HepG2 (cell line): ENCODE results near the gene ZDHHC24. TPM values are rescaled to one million over a fixed set of nuclear protein-coding genes. Genes with fewer than 3 reads are reported as not detected.
A peak's percentile ranks its signal among the peaks of the same experiment; 100 is the strongest.

Experiments used
- CBFB ChIP-seq: sonication (generic); formaldehyde crosslinking; IDR thresholded peaks from 2 replicates; pipeline ENCODE4 v1.4.0; 2020; ENCODE audit warnings: missing genetic modification reagents
- KDM3A ChIP-seq: IDR thresholded peaks from 2 replicates; pipeline ENCODE4 v1.6.1; 2018; ENCODE audit warnings: low read depth, missing compliant biosample characterization
- NONO ChIP-seq, 2 experiments: fragments of 450-650 bp in 1 of 2; sonication (generic) in 1 of 2; formaldehyde crosslinking in 1 of 2; IDR thresholded peaks in 1 of 2; conservative IDR thresholded peaks in 1 of 2; 2 replicates each; pipeline versions ENCODE4 v1.6.1 to v1.8.0; 2017 to 2022; ENCODE audit warnings: mild to moderate bottlenecking in 1 of 2, missing genetic modification reagents in 1 of 2, moderate library complexity in 1 of 2
- RELA ChIP-seq: sonication (generic); formaldehyde crosslinking; IDR thresholded peaks from 2 replicates; pipeline ENCODE4 v1.4.0; 2020; ENCODE audit warnings: missing genetic modification reagents
- STAG1 ChIP-seq: sonication (generic); formaldehyde crosslinking; IDR thresholded peaks from 2 replicates; pipeline ENCODE4 v1.4.0; 2020; ENCODE audit warnings: missing genetic modification reagents
- TAF1 ChIP-seq: sonication (generic); formaldehyde crosslinking; IDR thresholded peaks from 2 replicates; pipeline ENCODE4 v1.4.0; 2020; ENCODE audit warnings: missing genetic modification reagents
- TCF7 ChIP-seq: sonication (generic); IDR thresholded peaks from 2 replicates; pipeline ENCODE4 v1.6.1; 2016; ENCODE audit warnings: antibody characterized with exemption, low read depth
- TOPORS ChIP-seq: sonication (generic); formaldehyde crosslinking; IDR thresholded peaks from 2 replicates; pipeline ENCODE4 v1.8.0; 2023; ENCODE audit warnings: mild to moderate bottlenecking, missing genetic modification reagents
- ZBTB21 ChIP-seq: sonication (generic); formaldehyde crosslinking; IDR thresholded peaks from 2 replicates; pipeline ENCODE4 v1.4.0; 2020; ENCODE audit warnings: missing genetic modification reagents
- ZFP36L2 ChIP-seq: sonication (generic); formaldehyde crosslinking; IDR thresholded peaks from 2 replicates; pipeline ENCODE4 v1.4.0; 2020; ENCODE audit warnings: missing genetic modification reagents
- ZNF235 ChIP-seq: sonication (generic); formaldehyde crosslinking; IDR thresholded peaks from 2 replicates; pipeline ENCODE4 v1.8.1; 2023; ENCODE audit warnings: mild to moderate bottlenecking, missing genetic modification reagents, borderline replicate concordance
- ZNF256 ChIP-seq: sonication (generic); formaldehyde crosslinking; conservative IDR thresholded peaks from 2 replicates; pipeline ENCODE4 v1.4.0; 2020; ENCODE audit warnings: missing genetic modification reagents
- ZNF335 ChIP-seq: sonication (generic); formaldehyde crosslinking; IDR thresholded peaks from 2 replicates; pipeline ENCODE4 v1.4.0; 2020; ENCODE audit warnings: missing genetic modification reagents
- polyA plus RNA-seq, 8 experiments: library from polyadenylated mRNA; depleted of rRNA in 3 of 8; stranded (reverse) in 7 of 8; unstranded in 1 of 8; fragments of >200 nt; fragmentation: Illumina TruSeq in 4 of 8; extraction: Trizol in 4 of 8; gene quantifications; 2 replicates each; pipeline versions ENCODE4 v1.2.1 to v1.2.3, GENCODE V29; 2011 to 2016; ENCODE audit warnings: low read depth in 4 of 8, missing spikeins in 1 of 8, mixed read lengths in 1 of 8; ENCODE audit not compliant: insufficient read depth in 1 of 8
- total RNA-seq, 5 experiments: library from RNA; depleted of rRNA; stranded (reverse); fragments of >200 nt; fragmentation: Illumina TruSeq; extraction: Trizol; gene quantifications; 2 replicates each; pipeline ENCODE4 v1.2.3, GENCODE V29; 2016; ENCODE audit warnings: low read depth in 1 of 5
- TF ChIP-seq, protein P1 (sequence below): sonication (generic); formaldehyde crosslinking; IDR thresholded peaks from 2 replicates; pipeline ENCODE4 v1.4.0; 2020; ENCODE audit warnings: missing genetic modification reagents, mild to moderate bottlenecking, borderline replicate concordance
- TF ChIP-seq, protein P2 (sequence below): sonication (generic); formaldehyde crosslinking; IDR thresholded peaks from 2 replicates; pipeline ENCODE4 v1.4.0; 2020; ENCODE audit warnings: missing genetic modification reagents
- TF ChIP-seq, protein P3 (sequence below): IDR thresholded peaks from 2 replicates; pipeline ENCODE4 v1.6.1; 2016
- TF ChIP-seq, protein P4 (sequence below): sonication (generic); formaldehyde crosslinking; IDR thresholded peaks from 2 replicates; pipeline ENCODE4 v1.4.0; 2020; ENCODE audit warnings: missing genetic modification reagents; ENCODE audit errors: not compliant biosample characterization
- TF ChIP-seq, protein P5 (sequence below): IDR thresholded peaks from 2 replicates; pipeline ENCODE4 v1.6.1; 2016; ENCODE audit warnings: missing compliant biosample characterization, missing genetic modification reagents, borderline replicate concordance
- TF ChIP-seq, protein P6 (sequence below): sonication (generic); formaldehyde crosslinking; IDR thresholded peaks from 2 replicates; pipeline ENCODE4; 2020; ENCODE audit warnings: missing genetic modification reagents, mild to moderate bottlenecking, borderline replicate concordance

The ZDHHC24 gene
- total and polyA plus RNA-seq, 2 of the 13 experiments (the other 11 are each of a cell fraction or from before 2014, with no cell fraction given) = 4.3 TPM

DNA sequence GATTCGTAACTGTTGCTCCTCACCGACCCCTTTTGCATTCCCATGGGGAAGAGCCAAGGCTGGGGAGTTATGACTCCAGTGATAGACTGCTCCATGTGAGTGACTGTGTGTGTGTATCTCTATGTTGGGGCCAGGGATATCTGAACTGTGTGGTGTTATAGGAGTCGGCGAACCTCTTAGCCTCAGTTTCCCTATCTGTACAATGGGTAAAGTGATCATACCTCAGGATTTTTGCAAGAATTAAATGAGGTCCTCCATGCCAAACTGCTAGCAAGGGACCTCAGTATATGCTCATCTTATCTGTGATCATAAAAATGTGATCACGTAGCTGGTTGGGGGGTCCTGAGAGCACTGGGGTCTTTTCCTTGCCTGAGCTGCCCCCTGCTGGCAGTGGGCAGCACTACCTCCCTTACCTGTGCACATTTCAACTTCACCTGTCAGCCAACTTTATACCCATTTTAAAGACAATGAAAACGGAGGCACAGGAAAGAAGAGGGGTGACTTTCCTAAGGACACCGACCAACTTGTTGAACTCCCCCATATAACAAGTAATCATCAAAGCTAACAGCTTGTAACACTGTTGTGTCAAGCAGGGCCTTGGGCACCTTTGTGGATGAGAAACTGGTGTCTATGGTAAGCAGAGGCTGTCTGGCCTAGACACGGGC, 67.0 kb downstream of the ZDHHC24 start (continued):
- TF ChIP-seq, protein P1, sequence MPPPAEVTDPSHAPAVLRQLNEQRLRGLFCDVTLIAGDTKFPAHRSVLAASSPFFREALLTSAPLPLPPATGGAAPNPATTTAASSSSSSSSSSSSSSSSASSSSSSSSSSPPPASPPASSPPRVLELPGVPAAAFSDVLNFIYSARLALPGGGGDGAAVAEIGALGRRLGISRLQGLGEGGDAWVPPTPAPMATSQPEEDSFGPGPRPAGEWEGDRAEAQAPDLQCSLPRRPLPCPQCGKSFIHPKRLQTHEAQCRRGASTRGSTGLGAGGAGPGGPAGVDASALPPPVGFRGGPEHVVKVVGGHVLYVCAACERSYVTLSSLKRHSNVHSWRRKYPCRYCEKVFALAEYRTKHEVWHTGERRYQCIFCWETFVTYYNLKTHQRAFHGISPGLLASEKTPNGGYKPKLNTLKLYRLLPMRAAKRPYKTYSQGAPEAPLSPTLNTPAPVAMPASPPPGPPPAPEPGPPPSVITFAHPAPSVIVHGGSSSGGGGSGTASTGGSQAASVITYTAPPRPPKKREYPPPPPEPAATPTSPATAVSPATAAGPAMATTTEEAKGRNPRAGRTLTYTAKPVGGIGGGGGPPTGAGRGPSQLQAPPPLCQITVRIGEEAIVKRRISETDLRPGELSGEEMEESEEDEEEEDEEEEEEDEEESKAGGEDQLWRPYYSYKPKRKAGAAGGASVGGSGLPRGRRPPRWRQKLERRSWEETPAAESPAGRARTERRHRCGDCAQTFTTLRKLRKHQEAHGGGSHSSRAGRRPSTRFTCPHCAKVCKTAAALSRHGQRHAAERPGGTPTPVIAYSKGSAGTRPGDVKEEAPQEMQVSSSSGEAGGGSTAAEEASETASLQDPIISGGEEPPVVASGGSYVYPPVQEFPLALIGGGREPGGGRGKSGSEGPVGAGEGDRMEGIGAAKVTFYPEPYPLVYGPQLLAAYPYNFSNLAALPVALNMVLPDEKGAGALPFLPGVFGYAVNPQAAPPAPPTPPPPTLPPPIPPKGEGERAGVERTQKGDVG = no peak
- TF ChIP-seq TAF1 (CRISPR knock-in tag) = no peak
- TF ChIP-seq, protein P2, sequence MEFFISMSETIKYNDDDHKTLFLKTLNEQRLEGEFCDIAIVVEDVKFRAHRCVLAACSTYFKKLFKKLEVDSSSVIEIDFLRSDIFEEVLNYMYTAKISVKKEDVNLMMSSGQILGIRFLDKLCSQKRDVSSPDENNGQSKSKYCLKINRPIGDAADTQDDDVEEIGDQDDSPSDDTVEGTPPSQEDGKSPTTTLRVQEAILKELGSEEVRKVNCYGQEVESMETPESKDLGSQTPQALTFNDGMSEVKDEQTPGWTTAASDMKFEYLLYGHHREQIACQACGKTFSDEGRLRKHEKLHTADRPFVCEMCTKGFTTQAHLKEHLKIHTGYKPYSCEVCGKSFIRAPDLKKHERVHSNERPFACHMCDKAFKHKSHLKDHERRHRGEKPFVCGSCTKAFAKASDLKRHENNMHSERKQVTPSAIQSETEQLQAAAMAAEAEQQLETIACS (CRISPR knock-in tag) = no peak
- peak; percentile 64 for TF ChIP-seq STAG1 (CRISPR knock-in tag)
- TF ChIP-seq, protein P3, sequence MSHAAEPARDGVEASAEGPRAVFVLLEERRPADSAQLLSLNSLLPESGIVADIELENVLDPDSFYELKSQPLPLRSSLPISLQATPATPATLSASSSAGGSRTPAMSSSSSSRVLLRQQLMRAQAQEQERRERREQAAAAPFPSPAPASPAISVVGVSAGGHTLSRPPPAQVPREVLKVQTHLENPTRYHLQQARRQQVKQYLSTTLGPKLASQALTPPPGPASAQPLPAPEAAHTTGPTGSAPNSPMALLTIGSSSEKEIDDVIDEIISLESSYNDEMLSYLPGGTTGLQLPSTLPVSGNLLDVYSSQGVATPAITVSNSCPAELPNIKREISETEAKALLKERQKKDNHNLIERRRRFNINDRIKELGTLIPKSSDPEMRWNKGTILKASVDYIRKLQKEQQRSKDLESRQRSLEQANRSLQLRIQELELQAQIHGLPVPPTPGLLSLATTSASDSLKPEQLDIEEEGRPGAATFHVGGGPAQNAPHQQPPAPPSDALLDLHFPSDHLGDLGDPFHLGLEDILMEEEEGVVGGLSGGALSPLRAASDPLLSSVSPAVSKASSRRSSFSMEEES (CRISPR knock-in tag) = no peak
- TF ChIP-seq NONO (IDR thresholded peaks at IDR 0.05) = no peak
- TF ChIP-seq NONO (CRISPR knock-in tag; conservative IDR thresholded peaks at IDR 0.05) = peak; percentile 54; the same call in 1 of the 2 replicates
- no peak for TF ChIP-seq TOPORS
- TF ChIP-seq ZNF235 (CRISPR knock-in tag) = peak; percentile 26; the same call in 1 of the 2 replicates
- no peak for TF ChIP-seq ZBTB21 (CRISPR knock-in tag)
- TF ChIP-seq ZFP36L2 = no peak
- TF ChIP-seq, protein P4, sequence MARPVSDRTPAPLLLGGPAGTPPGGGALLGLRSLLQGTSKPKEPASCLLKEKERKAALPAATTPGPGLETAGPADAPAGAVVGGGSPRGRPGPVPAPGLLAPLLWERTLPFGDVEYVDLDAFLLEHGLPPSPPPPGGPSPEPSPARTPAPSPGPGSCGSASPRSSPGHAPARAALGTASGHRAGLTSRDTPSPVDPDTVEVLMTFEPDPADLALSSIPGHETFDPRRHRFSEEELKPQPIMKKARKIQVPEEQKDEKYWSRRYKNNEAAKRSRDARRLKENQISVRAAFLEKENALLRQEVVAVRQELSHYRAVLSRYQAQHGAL (CRISPR knock-in tag) = no peak
- TF ChIP-seq, protein P5, sequence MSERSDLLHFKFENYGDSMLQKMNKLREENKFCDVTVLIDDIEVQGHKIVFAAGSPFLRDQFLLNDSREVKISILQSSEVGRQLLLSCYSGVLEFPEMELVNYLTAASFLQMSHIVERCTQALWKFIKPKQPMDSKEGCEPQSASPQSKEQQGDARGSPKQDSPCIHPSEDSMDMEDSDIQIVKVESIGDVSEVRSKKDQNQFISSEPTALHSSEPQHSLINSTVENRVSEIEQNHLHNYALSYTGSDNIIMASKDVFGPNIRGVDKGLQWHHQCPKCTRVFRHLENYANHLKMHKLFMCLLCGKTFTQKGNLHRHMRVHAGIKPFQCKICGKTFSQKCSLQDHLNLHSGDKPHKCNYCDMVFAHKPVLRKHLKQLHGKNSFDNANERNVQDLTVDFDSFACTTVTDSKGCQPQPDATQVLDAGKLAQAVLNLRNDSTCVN (CRISPR knock-in tag) = no peak
- TF ChIP-seq, protein P6, sequence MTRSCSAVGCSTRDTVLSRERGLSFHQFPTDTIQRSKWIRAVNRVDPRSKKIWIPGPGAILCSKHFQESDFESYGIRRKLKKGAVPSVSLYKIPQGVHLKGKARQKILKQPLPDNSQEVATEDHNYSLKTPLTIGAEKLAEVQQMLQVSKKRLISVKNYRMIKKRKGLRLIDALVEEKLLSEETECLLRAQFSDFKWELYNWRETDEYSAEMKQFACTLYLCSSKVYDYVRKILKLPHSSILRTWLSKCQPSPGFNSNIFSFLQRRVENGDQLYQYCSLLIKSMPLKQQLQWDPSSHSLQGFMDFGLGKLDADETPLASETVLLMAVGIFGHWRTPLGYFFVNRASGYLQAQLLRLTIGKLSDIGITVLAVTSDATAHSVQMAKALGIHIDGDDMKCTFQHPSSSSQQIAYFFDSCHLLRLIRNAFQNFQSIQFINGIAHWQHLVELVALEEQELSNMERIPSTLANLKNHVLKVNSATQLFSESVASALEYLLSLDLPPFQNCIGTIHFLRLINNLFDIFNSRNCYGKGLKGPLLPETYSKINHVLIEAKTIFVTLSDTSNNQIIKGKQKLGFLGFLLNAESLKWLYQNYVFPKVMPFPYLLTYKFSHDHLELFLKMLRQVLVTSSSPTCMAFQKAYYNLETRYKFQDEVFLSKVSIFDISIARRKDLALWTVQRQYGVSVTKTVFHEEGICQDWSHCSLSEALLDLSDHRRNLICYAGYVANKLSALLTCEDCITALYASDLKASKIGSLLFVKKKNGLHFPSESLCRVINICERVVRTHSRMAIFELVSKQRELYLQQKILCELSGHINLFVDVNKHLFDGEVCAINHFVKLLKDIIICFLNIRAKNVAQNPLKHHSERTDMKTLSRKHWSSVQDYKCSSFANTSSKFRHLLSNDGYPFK = no peak
- TF ChIP-seq RELA (CRISPR knock-in tag) = no peak
- no peak for TF ChIP-seq CBFB (CRISPR knock-in tag)
- TF ChIP-seq ZNF335 (CRISPR knock-in tag) = peak; percentile 77
- no peak for TF ChIP-seq KDM3A (CRISPR knock-in tag)
- TF ChIP-seq TCF7 = no peak
- TF ChIP-seq ZNF256 = no peak
